Measurements from ENCODE around the gene PPARGC1A. TPM values are rescaled to one million over a fixed set of nuclear protein-coding genes. Genes with fewer than 3 reads are reported as not detected.

PPARGC1A gene
- total RNA-seq, 1 experiment from 2014 or later = 1.9 TPM

DNA sequence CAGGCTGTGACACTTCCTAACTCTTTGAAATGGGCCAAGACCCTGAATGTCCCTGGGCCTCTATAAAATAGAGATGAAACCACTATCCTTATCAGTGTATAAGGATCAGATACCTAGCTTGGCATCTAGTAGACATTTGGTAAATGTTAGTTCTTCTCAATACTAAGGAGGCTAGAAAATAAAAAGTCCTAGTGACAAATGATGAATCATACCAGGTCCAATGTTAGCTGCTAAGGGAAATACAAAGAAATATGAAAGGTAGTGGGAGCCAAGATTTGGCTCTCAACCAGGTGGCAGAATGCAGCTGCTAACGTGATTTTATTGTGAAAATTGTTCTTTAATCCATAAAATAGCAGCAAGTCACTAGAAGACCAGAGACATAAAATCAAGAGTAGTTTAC lies 19.8 kb upstream of the PPARGC1A start (continued):
- TF ChIP-seq, protein P1, sequence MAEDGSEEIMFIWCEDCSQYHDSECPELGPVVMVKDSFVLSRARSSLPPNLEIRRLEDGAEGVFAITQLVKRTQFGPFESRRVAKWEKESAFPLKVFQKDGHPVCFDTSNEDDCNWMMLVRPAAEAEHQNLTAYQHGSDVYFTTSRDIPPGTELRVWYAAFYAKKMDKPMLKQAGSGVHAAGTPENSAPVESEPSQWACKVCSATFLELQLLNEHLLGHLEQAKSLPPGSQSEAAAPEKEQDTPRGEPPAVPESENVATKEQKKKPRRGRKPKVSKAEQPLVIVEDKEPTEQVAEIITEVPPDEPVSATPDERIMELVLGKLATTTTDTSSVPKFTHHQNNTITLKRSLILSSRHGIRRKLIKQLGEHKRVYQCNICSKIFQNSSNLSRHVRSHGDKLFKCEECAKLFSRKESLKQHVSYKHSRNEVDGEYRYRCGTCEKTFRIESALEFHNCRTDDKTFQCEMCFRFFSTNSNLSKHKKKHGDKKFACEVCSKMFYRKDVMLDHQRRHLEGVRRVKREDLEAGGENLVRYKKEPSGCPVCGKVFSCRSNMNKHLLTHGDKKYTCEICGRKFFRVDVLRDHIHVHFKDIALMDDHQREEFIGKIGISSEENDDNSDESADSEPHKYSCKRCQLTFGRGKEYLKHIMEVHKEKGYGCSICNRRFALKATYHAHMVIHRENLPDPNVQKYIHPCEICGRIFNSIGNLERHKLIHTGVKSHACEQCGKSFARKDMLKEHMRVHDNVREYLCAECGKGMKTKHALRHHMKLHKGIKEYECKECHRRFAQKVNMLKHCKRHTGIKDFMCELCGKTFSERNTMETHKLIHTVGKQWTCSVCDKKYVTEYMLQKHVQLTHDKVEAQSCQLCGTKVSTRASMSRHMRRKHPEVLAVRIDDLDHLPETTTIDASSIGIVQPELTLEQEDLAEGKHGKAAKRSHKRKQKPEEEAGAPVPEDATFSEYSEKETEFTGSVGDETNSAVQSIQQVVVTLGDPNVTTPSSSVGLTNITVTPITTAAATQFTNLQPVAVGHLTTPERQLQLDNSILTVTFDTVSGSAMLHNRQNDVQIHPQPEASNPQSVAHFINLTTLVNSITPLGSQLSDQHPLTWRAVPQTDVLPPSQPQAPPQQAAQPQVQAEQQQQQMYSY (CRISPR knock-in tag; IDR thresholded peaks at IDR 0.05) = no peak
- TF ChIP-seq CREB1 (CRISPR knock-in tag; IDR thresholded peaks at IDR 0.05) = no peak
- TF ChIP-seq, protein P2, sequence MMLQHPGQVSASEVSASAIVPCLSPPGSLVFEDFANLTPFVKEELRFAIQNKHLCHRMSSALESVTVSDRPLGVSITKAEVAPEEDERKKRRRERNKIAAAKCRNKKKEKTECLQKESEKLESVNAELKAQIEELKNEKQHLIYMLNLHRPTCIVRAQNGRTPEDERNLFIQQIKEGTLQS (CRISPR knock-in tag; conservative IDR thresholded peaks at IDR 0.05) = no peak
- no peak for TF ChIP-seq TEAD1 (CRISPR knock-in tag; IDR thresholded peaks at IDR 0.05)

DNA sequence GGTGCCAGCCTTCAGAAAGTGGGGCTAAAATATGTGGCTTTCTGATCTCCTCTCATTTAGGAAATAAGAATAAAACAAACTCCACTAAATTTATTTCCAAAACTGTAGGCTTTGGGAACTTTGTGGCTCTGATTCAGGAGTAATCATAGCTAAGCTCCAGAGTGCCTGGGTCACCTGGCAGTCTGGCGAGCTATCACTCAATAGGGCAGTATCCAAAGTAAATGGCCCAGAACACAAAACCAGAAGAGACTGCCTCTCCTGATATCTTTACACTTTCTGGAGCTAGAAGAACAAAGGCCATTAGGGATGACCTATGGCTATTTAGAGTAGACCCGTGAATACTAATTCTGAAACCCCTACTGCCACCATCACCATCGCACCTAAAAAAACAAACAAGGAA lies 17.0 kb upstream of the PPARGC1A start:
- H3K4me3 Mint-ChIP-seq = no peak overlapping the region
- H3K27ac Mint-ChIP-seq = no peak overlapping the region
- H3K36me3 Mint-ChIP-seq = no peaks in the 10 kb centered on the region
- H3K27me3 Mint-ChIP-seq (ENCODE audit: low read depth) = no peaks in the 10 kb centered on the region
- DNase-seq (ENCODE audit: low spot score) = no peak
- no peak for TF ChIP-seq EMX1 (CRISPR knock-in tag; IDR thresholded peaks at IDR 0.05)
- no peak for TF ChIP-seq ZBTB21 (CRISPR knock-in tag; IDR thresholded peaks at IDR 0.05; ENCODE audit: borderline replicate concordance)
- TF ChIP-seq CREM (CRISPR knock-in tag; IDR thresholded peaks at IDR 0.05) = no peak
- no peak for TF ChIP-seq SMAD3 (CRISPR knock-in tag; IDR thresholded peaks at IDR 0.05; ENCODE audit: borderline replicate concordance)
- TF ChIP-seq ZNF232 (CRISPR knock-in tag; IDR thresholded peaks at IDR 0.05) = no peak
- no peak for TF ChIP-seq OVOL2 (CRISPR knock-in tag; IDR thresholded peaks at IDR 0.05; ENCODE audit: borderline replicate concordance)
- no peak for TF ChIP-seq CBFB (CRISPR knock-in tag; IDR thresholded peaks at IDR 0.05; ENCODE audit: low read depth)
- TF ChIP-seq, protein P3, sequence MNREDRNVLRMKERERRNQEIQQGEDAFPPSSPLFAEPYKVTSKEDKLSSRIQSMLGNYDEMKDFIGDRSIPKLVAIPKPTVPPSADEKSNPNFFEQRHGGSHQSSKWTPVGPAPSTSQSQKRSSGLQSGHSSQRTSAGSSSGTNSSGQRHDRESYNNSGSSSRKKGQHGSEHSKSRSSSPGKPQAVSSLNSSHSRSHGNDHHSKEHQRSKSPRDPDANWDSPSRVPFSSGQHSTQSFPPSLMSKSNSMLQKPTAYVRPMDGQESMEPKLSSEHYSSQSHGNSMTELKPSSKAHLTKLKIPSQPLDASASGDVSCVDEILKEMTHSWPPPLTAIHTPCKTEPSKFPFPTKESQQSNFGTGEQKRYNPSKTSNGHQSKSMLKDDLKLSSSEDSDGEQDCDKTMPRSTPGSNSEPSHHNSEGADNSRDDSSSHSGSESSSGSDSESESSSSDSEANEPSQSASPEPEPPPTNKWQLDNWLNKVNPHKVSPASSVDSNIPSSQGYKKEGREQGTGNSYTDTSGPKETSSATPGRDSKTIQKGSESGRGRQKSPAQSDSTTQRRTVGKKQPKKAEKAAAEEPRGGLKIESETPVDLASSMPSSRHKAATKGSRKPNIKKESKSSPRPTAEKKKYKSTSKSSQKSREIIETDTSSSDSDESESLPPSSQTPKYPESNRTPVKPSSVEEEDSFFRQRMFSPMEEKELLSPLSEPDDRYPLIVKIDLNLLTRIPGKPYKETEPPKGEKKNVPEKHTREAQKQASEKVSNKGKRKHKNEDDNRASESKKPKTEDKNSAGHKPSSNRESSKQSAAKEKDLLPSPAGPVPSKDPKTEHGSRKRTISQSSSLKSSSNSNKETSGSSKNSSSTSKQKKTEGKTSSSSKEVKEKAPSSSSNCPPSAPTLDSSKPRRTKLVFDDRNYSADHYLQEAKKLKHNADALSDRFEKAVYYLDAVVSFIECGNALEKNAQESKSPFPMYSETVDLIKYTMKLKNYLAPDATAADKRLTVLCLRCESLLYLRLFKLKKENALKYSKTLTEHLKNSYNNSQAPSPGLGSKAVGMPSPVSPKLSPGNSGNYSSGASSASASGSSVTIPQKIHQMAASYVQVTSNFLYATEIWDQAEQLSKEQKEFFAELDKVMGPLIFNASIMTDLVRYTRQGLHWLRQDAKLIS (CRISPR knock-in tag; IDR thresholded peaks at IDR 0.05; ENCODE audit: borderline replicate concordance) = no peak
- no peak for TF ChIP-seq ZNF219 (CRISPR knock-in tag; IDR thresholded peaks at IDR 0.05; ENCODE audit: borderline replicate concordance)
- TF ChIP-seq, protein P4, sequence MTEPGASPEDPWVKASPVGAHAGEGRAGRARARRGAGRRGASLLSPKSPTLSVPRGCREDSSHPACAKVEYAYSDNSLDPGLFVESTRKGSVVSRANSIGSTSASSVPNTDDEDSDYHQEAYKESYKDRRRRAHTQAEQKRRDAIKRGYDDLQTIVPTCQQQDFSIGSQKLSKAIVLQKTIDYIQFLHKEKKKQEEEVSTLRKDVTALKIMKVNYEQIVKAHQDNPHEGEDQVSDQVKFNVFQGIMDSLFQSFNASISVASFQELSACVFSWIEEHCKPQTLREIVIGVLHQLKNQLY (CRISPR knock-in tag; IDR thresholded peaks at IDR 0.05) = no peak
- TF ChIP-seq, protein P5, sequence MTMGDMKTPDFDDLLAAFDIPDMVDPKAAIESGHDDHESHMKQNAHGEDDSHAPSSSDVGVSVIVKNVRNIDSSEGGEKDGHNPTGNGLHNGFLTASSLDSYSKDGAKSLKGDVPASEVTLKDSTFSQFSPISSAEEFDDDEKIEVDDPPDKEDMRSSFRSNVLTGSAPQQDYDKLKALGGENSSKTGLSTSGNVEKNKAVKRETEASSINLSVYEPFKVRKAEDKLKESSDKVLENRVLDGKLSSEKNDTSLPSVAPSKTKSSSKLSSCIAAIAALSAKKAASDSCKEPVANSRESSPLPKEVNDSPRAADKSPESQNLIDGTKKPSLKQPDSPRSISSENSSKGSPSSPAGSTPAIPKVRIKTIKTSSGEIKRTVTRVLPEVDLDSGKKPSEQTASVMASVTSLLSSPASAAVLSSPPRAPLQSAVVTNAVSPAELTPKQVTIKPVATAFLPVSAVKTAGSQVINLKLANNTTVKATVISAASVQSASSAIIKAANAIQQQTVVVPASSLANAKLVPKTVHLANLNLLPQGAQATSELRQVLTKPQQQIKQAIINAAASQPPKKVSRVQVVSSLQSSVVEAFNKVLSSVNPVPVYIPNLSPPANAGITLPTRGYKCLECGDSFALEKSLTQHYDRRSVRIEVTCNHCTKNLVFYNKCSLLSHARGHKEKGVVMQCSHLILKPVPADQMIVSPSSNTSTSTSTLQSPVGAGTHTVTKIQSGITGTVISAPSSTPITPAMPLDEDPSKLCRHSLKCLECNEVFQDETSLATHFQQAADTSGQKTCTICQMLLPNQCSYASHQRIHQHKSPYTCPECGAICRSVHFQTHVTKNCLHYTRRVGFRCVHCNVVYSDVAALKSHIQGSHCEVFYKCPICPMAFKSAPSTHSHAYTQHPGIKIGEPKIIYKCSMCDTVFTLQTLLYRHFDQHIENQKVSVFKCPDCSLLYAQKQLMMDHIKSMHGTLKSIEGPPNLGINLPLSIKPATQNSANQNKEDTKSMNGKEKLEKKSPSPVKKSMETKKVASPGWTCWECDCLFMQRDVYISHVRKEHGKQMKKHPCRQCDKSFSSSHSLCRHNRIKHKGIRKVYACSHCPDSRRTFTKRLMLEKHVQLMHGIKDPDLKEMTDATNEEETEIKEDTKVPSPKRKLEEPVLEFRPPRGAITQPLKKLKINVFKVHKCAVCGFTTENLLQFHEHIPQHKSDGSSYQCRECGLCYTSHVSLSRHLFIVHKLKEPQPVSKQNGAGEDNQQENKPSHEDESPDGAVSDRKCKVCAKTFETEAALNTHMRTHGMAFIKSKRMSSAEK (CRISPR knock-in tag; IDR thresholded peaks at IDR 0.05; ENCODE audit: borderline replicate concordance) = no peak
- no peak for TF ChIP-seq ZNF671 (CRISPR knock-in tag; IDR thresholded peaks at IDR 0.05)
- no peak for TF ChIP-seq HMGA2 (CRISPR knock-in tag; IDR thresholded peaks at IDR 0.05)
- TF ChIP-seq, protein P6, sequence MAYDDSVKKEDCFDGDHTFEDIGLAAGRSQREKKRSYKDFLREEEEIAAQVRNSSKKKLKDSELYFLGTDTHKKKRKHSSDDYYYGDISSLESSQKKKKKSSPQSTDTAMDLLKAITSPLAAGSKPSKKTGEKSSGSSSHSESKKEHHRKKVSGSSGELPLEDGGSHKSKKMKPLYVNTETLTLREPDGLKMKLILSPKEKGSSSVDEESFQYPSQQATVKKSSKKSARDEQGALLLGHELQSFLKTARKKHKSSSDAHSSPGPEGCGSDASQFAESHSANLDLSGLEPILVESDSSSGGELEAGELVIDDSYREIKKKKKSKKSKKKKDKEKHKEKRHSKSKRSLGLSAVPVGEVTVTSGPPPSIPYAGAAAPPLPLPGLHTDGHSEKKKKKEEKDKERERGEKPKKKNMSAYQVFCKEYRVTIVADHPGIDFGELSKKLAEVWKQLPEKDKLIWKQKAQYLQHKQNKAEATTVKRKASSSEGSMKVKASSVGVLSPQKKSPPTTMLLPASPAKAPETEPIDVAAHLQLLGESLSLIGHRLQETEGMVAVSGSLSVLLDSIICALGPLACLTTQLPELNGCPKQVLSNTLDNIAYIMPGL (CRISPR knock-in tag; IDR thresholded peaks at IDR 0.05) = no peak
- TF ChIP-seq GABPB1 (CRISPR knock-in tag; IDR thresholded peaks at IDR 0.05) = no peak
- no peak for TF ChIP-seq IRF2 (CRISPR knock-in tag; IDR thresholded peaks at IDR 0.05; ENCODE audit: borderline replicate concordance, low read depth)
- no peak for TF ChIP-seq NR3C1 (CRISPR knock-in tag; conservative IDR thresholded peaks at IDR 0.05; ENCODE audit: low read depth)
- peaks cover 10% of the 10 kb centered on the region for H3K4me1 Mint-ChIP-seq
- no peaks in the 10 kb centered on the region for H3K9me3 Mint-ChIP-seq
- ATAC-seq = no peak
- ChIA-PET POLR2A (no interaction called here), CTCF (no interaction called here)
